GM18526 (cell line): ENCODE results near the gene NFKBIA.

Experiments
- POLR2A ChIP-seq: IDR thresholded peaks from 3 replicates; pipeline ENCODE4 v1.6.1; 2011; ENCODE audit not compliant: insufficient read length; ENCODE audit errors: extremely low read depth

The NFKBIA gene

DNA sequence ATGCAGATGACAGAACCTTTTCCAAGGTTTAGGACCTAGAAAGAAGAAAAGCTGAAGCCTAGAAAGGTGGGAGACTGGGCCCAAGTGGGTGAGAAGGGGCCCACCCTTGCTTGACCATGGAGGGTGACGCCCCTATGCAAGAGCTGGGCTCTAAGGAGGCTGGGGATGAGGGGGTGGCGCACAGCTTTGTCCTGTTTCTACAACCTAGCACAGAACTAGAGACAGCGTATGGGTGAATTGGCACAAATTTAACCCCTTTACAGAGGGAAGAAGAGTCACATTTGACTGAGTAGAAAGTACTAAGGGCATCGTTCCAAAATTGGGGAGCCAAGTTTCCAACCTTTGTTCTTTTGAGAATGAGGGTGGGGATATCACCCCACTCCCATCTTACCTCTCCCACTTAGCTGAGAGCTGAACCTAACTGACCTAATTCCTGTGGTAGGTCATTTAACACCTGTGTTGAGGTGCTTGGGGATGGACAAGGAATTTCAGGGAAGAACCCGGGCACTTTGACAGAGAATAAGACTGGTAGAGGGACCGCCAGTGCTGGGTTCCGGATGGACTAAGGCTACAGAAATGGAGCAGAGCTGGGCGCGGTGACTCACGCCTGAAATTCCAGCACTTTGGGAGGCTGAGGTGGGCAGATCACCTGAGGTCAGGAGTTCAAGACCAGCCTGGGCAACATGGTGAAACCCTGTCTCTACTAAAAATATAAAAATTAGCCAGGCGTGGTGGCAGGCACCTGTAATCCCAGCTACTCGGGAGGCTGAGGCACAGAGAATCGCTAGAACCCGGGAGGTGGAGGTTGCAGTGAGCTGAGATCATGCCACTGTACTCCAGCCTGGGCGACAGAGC lies 5.2 kb downstream of the NFKBIA start:
- TF ChIP-seq POLR2A: no peak

DNA sequence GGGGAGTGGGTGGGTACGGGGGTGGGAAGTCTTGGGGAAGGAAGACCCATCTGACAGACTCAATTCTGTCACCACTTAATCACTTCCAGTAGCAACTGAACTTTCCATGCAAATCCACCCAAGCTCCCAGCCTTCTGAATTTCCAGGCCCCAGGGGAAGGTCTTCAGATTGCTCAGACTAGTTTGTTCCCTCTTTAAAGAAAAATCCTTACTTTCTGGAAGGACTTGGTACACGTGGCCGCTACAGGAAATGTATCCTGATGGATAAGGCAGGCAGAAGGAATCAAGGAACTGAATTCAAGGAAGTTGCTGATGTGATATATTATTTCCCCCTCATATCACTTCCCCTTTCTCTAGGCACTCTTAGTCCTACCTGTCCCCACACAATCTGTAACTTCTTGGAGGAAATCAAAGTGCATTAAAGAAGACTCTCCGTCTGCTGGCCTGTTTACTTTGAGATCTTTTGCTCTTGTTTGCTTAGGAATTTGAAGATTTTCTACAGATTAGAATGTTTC lies 6.4 kb downstream of the NFKBIA start:
- no peak for TF ChIP-seq POLR2A

DNA sequence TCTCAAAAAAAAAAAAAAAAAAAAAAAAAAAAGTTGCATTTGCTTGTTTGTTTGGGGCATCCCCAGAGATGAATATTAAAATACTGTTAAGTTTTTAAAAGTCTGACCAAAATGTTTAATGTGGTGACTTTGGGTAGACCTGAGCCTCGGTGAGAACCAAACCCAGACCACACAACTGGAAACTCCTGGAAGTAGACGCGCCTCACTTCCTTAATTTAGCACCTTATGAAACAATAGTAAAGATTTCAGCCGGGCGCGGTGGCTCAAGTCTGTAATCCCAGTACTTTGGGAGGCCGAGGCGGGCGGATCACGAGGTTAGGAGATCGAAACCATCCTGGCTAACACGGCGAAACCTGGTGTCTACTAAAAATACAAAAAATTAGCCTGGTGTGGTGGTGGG lies 9.3 kb downstream of the NFKBIA start:
- no peak for TF ChIP-seq POLR2A

DNA sequence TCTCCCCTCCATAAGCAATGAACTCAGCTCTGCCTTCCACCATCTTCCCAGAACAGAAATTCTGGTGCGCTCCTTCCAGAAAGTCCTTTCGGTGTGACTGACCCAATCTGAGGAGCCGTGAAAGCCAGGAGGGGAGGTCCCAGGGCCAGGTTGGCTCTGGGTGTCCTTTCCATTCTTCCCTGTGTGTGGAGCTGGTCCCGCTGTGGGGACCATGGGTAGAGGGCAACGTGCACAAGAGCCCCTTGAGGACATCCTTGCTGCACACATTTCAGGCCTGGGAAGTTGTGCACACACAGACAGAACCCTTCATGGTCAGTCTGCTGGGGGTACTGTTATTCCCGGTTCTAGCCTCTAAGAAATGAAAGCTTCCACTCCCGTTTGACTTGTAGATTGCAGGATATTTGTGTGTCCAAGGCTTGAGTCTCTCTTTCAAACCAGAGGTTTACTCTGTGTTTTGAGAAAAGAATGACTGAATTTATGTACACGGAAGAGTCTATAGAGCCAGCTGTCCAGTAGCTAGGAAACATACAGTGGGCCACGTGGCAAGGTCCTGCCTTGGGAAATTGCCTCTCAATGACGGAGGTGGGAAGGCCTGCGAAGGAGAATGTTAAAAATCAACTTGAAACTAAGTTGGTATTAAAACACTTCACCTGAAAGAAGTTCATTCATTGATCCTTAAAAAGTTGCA lies 10.1 kb downstream of the NFKBIA start:
- TF ChIP-seq POLR2A: no peak

DNA sequence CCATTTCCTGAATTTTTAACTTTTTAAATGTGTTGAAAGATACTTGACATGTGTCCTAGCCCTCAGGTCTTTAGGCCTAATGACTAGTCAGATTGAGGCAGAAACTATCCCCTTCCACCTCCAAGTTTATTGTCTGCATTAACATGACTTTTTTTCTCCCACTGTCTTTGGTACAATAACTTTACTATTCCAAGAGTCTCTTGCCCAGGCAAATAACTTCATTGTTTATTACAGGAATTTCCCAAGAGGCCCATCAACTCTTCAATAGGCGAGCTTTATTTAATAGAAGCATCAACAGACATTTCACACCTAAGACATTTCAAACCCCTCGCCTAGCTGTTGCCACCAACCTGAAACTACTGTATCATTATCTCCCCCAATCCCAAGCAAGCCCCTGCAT lies 10.7 kb downstream of the NFKBIA start:
- no peak for TF ChIP-seq POLR2A

DNA sequence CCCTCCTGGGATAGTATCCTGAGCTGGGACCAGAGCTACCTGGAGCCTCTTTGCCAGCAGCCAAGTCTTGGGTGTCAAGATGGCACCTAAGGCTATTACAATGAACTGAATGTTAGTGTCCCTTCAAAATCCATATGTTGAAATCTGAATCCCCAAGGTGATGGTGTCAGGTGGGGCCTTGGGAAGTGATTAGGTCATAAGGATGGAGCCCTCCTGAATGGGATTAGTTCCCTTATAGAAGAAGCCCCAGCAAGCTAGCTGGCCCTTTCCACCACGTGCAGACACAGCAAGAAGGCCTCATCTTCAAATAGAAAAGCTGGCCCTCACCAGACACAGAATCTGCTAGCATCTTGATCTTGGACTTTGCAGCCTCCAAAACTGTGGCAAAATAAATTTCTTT lies 12.4 kb downstream of the NFKBIA start:
- TF ChIP-seq POLR2A: no peak

DNA sequence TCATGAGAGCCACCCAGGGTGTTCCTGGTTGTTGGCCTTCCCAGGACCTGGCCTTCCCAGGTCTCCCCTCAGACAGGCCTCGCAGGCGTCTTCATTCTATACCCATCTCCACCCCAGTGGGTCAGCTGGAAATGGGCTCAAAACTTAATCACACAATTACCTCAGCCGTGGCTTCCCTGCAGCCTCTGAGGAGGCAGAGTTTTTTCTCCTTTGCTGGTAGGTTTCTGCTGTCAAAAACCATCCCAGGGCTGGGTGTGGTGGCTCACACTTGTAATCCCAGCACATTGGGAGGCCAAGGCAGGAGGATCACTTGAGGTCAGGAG lies 13.2 kb downstream of the NFKBIA start:
- TF ChIP-seq POLR2A: no peak

DNA sequence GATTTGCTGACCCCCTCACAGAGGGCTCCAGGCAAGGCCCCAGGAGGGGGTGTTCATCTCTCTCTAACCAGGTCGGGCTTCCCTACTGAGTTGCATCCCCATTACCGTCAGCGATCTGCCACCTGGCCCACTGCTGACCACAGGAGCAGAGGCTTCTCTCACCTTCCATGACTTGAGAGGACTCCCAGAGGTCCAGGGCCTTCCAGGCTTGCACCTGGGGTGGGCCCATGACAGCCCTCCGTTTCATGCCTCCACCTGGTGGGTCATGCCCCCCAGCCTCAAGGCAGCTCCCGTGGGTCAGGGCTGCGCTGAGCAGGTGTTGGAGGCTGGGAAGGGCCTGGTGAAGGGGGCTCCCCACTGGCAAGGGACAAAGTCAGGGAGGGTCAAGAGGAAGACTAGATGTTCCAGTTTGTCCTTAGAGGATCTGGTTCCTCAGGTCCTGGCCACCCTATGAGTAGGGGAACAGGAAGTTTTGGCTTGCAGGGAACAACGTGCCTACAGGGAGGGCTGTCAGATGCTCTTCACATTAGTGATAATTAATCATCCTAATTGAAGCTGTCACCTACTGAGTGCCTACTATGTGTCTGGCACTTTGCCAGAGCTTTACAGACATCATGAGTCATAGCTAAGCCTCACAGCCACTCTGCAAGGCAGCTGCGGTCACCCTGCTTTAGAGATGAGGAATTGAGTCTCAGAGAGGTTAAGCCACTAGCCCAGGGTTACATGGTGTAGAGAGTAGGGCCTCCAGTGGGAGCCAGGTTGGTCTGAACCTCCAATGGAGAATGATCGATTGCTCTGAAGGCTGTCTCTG lies 13.8 kb downstream of the NFKBIA start:
- TF ChIP-seq POLR2A: no peak

DNA sequence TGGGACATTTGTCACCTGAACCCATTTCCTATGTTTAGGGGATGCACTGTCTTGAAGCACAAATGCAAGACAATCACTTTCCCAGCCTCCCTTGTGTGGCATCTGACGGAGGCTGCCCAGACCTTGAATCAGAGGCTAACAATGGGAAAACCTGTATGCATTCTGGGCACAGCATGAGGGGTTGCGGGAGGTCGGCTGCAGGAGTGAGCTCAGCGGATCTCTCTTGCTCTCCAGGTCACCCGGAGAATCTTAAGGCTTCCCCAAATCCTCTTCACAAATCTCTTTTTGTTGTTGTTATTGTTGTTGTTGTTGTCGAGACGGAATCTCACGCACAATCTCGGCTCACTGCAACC lies 15.3 kb downstream of the NFKBIA start:
- TF ChIP-seq POLR2A: no peak

DNA sequence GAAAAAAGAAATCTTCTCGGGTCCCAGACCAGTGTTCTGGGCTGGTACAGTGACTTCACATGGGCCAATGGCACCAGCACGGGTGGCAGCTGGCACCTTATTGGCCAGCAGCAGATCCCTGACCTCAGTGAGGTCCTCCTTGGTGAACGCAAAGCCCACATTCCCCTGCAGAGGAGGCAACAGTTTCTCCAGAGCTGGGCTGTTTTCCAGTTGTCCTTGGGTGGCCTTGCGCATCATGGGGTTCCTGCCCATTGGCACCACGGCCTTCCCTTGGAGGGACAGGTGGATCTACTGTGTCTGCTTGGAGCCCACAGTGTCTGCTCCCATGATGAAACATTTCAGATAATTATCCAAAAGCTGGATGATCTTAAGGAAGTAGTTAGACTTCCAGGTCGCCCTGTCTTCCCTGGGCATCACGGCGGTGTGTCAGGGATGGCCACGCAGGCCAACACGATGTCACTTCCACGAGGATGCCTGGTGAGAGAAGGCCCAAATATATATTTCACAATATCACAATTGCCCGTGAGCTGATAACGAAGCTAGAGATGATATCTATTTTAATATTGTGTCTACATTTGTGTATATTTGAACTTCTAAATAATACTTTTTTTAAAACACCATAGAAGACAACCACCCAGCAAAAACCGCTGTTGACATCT lies 15.8 kb downstream of the NFKBIA start:
- no peak for TF ChIP-seq POLR2A

DNA sequence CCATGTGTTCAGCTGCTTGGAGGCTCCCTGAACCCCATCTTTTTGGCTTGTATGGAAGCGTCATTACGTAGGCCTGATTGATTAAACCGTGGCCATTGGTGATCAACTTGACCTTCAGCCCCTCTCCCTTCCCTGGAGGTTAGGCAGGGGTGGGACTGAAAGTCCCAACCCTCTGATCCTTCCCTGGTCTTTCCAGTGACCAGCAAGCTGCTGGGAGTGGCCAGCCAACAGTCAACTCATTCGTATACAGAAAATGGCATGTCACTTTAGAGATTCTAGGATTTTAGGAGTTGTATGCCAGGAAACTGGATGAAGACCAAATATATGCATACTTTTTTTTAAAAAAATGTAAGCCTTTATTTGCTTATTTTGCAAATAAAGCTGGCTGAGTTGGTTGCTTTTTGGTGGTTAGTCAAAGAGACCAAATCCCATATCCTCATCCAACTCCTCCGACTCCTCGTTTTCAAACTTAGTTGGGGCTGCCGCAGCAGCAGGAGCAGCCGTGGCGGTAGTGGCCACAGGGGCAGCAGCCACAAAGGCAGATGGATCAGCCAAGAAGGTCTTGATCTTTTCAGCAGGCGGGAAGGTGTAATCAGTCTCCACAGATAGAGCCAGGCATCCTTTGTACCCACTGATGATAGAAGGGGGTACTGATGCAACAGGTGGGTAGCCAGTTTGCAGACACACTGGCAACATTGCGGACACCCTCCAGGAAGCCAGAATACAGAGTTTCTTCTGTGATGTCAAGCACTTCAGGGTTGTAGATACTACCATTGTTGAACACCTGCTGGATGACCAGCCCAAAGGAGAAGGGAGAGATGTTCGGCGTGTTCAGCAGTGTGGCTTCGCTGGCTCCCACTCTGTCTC lies 16.6 kb downstream of the NFKBIA start:
- TF ChIP-seq POLR2A: no peak

DNA sequence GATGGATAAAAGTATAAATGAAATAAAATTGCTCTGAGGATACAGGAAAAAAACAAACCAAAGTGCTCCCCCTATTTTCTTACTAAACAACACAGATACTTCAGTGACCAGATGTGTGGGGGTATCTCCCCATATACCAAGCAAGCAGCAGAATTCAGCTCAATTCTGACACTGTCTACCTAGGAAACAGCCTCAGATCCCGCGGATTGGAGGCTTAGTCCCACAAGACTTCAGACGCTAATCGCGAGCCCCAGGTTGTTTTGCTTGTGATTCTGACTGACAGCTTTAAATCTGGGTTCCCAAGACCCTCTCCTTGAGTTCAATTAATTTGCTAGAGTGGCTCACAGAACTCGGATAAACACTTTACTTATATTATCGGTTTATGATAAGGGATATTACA lies 17.3 kb downstream of the NFKBIA start:
- no peak for TF ChIP-seq POLR2A

DNA sequence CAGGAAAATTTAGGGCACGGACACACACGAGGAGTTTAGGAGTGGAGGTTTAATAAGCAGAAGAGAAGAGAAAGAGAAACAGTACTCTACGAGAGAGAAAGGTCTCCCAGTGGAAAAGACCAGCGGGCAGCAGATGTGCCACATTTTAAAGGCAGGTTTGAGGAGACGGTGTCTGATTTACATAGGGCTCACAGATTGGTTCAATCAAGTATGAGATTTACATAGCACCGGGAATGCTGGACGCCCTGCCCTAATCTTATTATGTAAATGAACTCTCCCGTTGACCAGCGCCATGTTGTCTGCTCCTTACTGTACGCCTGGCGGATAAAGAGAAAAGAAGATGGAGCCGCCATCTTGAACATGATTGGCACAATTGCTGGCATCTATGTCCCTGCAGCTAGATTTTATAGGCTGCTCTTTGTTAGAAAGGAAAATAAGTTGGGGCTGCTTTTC lies 17.9 kb downstream of the NFKBIA start:
- no peak for TF ChIP-seq POLR2A

DNA sequence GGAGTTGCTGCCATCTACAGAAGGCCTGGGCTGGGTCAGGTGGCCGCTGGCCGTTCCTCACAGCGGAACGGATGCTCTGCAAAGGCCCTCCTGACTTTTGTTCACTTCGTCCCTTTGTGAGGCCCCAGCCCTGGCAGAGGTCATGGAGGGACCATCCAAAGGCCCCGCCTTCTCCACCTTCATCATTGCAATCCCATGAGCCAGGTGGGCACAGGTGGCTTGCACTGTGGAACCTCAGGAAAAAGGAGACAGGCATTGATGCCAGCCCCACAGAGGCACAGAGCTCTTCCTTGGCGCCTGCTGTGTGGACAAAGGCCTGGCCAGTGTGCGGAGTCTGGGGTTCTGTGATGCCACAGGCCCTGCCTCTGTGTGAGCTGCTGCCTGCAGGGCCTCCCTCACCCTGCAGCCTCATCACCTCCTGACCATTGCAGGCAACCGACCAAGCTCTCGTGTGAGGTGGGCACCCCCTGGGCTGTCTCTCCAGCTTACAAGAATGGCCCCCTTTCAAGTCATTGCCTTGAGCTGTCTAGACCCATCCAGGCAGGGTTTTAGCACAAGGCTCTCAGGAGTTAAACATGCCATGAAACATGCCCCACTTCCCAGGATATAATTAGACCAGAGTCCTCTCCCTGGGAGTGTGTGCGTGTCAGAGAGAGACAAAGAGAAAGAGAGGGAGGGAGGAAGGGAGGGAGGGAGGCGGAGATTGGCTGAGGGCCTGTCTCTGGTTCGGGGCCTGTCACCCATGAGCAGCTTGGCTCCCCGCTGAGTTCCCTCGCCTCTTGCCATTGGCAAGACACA lies 19.3 kb downstream of the NFKBIA start:
- no peak for TF ChIP-seq POLR2A

DNA sequence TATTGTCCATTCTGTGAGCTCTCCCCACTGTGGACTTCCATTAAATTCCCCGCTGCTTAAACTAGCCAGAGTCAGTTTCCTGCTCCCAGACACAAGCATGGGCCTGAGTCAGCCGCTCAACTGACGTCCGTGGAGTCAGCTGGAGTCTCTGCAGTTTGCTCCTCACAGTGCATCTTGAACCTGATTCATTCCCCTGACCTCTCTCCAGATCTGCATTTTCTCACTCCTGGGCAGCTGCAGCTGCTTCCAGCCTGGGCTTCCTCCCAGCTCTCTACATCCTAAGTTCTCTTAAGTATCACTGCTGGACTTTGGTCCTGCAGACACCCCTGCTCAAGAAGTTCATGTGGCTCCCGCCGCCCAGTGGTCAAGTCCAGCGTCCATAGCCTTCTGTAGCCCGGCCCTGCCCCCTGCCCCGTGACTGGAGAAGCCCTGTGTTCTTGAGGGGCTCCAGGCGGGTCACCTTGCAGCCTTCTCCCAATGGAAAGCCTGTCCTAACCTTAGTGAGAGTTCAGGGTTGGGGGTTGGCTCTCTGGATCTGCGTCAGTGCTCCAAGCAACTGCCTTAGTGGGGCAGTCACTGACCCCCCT lies 20.0 kb downstream of the NFKBIA start:
- TF ChIP-seq POLR2A: no peak
